Suprapubic skin (tissue), 4 donors: ENCODE measurements around the gene GRID2.

Experiments
- CTCF ChIP-seq, 2 donors: fragments of 200-600 bp in 1 of 2; fragments of 450-650 bp in 1 of 2; sonication (generic) in 1 of 2; IDR thresholded peaks; one replicate each; pipeline ENCODE4 v1.5.1; 2016 to 2019; ENCODE audit warnings: antibody characterized with exemption in 2 of 2, mild to moderate bottlenecking in 1 of 2, moderate library complexity in 1 of 2
- EP300 ChIP-seq: sonication (generic); formaldehyde crosslinking; IDR thresholded peaks from one replicate; pipeline ENCODE4 v1.6.1; 2017; ENCODE audit warnings: antibody characterized with exemption
- POLR2AphosphoS5 ChIP-seq, 3 donors: sonication (generic); formaldehyde crosslinking; IDR thresholded peaks; one replicate each; pipeline ENCODE4 v1.6.1; 2017; ENCODE audit warnings: antibody characterized with exemption in 3 of 3

DNA sequence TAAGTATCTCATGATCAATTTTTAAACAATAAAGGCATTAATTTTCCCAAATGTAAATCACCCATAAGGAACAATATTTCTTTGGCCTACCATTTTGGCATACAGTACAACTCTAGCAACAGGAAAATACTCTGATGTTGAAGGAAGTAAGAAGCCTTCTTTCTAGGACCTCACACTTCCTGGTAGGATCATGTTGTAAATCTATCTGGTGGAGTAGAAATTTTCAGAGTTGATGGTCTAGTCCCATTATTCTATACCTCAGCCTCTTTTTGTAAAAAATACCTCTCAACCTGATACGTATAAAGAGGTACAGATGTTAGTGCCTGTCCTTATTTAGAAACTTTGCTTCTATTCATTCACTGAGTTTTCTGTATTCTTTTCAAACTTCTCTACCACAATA, 40.2 kb upstream of the GRID2 start:
- TF ChIP-seq CTCF (IDR thresholded peaks at IDR 0.05) (no peak), EP300 (no peak), POLR2AphosphoS5 (IDR thresholded peaks at IDR 0.05) (no peak)
